ENCODE results near the gene DUSP22.

DUSP22 gene

DNA sequence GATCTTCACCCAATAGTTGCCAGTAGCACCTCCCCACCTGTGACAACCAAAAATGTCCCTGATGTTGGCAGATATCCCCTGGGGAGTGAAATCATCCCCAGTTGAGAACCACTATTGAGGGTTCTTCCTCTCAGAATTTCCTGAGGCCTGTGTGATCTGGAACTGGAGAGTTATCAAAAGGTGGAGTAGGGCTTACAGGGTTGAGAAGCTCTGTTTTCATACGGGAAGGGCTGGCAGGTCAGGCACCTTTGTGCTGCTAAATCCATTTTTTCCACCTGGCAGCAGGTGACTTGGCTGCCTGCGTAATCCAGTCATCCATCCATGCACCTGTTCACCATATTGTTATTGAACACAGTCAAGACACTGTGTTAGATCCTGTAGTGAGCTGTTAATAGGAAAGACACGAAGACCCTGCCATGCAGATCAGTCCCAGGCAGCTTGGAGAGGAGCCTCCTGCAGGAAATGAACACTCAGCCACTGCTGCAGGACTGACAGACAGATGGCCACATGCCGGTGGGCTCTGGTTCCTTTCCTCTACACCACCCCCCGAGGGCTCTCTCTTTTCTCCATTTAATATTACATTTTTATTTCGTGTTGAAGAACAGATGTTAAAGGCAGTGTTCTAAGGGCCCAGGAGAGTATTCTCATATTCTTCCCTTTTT lies 5.4 kb downstream of the DUSP22 start:
- no peak for DNase-seq

DNA sequence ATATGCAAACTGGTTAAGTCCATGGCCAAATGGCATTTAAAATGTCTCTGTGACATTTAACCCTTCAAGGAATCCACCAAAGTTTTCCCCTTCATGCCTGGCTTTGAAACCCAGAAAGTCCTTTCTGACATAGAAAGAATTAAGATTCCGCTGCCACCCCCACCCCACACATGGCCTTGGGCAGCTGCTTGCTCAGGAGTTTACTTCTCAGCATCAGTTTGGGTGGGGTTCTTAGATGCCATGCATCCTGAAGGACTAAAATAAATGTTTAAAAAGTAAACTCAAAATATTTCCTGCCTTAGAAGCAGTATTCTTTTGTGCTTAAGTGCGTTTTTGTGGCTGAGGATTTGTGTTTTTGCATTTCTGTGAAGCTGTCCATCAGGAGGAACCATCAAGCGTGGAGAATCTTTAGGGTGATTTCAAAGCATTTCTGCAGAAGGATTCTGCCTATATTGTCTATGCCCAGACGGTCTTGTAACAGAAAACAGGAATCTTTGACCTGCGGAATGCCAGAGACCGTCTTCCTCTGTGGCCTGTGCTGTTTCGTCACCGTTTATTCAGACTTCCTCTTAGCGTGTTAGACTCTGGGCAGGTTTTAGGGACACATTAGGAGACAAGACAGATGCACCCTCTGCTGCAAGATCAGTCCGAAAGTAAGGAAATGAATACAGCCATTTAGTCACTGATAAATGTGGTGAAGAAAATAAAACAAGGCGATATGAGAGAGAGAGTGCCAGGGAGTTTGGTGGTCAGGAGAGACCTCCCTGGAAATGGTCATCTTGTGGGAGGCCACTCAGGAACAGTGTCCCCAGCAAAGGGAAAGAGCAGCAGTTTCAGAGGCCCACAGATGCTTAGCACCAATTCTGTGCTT lies 6.2 kb downstream of the DUSP22 start:
- peak; percentile 87 for DNase-seq

DNA sequence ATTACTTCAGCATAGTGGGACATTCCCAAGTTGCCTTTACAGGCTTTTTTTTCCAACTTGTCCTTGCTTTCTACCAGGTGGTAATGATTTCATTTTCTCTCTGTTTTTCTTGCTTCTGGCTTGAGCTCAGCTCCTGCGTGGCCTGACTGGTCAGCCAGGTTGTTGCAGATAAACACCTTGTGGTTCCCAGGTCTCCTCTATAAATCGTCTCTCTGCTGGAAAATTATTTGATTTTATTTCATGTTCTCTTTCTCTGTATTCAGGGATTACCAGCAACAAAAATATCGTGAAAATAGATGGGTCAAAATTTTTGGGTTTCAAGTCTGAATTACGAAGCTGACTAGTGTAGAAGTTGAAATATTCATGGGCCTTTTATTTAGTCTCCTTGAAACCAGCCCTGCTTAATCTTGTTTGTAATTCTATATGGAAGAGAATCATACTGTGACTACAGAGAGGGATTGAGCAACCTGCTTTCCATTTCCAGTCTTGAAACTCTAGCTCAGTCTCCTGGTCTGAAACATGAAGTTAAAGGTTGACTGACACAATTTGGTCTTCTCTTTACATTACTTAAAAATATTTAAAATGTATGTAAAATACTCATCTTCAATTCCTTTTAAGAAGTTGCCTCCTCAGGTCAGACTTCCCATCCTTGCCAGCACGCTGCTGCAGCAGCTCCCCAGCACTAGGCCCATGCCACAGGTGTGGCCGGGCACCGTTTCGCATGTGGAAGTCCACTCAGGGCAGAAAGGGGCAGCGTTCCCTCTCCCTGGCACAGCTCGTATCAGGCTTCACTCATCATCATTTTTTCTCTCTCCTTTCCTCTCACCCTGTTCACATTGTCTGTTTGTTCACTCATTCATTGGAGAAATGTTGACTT lies 7.1 kb downstream of the DUSP22 start:
- DNase-seq, result peak; percentile 76

DNA sequence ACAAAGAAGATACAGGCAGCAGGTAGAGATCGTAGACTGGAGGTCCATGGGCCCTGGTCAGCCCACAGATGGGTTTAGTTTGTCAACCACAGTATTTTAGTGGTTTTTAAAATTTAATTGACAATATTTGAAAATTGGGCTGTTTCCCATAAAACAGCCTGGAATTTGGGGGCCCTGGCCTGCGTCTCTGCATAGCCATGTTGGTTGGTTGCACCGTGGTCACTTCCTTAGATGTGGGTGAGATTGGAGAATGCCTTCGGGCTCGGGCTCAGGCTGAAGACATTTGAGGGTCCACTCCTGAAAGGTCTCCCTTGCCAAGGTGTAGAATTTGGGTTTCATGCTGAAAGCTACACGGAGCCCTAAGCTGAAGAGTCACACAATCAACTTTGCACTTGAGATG lies 7.7 kb downstream of the DUSP22 start:
- DNase-seq, result no peak

DNA sequence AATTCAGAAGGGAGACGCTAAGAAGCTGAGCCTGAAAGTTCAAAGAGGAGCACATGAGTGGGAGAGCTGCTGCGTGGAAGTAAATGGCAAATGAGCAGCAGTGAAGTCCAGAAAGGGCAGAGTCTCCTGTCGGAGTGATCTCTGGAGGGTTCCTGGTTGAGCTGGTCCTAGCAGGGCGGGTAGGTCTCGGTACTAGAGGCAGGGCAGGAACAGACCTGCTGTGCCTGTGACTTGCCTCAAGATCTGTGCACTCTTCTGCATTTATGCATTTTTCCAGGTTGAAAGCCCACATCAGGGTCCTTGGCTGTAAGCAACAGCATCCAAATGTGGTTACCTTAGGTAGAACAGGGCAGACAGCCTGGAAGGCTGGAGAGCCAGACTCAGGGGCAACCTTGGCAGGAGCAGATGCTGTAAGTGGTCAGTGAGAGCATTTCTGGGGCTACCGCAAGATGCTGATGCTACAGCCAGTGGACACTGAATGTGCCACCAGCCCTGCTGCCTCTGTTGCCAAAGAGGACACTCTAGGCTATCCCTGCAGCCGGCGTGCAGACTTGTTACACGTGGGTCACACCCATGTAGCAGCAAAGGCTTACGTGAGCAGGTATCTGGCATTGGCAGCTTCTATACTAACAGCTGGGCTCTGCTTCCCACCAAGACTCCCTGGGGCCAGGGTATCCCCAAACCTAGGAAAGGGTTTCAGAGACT lies 8.4 kb downstream of the DUSP22 start:
- DNase-seq, result no peak

DNA sequence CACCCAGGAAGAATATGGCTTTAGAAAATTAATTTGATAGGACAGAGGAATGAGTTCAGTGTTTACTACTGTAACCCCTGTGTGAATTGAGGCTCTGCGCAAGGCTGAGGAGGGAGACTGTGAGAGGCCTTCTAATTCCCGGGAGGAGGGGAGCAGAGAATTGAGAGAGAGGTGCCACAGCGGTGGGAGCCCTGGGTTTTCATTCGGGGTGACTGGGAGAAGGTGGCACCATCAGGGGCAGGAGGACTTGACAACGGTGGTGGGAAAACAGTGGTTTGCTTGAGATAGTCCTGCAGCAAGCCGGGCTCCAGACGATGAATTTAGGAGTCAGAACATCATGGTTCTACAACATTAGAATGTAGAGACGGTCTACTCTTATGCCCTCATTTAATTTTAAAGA lies 9.2 kb downstream of the DUSP22 start:
- DNase-seq, result no peak

DNA sequence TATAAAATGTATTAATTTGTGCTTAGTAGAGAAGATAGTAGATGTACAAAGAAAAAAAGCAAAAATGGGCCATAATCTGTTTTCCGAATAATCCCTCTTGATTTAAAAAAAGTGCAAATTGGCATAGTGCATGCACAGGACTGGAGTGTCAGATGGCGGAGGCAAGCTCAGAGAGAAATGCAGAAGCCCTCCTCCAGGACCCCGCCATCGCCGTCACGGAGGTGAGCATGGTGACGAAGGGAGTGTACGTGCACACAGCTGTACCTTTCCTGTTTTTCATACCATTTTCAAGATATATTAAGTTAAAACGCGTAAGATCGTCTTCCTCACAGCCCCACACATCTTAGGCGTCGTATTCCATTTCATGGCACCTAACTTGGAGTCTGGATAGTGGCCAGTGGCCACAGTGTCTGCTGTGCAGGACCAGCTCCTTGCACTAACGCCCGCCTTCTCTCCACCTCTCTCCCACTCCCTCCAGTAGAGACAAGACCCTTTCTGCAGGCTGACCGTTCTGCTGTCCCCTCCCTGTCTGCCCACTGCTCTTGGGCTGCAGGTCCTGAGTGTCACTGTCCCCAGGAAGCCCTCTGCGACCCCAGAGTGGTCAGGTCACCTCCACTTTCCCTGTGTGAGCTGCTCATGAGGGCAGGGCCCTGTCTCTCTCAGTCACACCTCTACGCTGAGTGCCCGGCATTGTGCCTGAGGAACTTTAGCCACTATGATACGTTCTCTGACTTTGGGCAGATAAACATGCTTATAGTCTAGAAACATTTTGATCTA lies 9.8 kb downstream of the DUSP22 start:
- no peak for DNase-seq

DNA sequence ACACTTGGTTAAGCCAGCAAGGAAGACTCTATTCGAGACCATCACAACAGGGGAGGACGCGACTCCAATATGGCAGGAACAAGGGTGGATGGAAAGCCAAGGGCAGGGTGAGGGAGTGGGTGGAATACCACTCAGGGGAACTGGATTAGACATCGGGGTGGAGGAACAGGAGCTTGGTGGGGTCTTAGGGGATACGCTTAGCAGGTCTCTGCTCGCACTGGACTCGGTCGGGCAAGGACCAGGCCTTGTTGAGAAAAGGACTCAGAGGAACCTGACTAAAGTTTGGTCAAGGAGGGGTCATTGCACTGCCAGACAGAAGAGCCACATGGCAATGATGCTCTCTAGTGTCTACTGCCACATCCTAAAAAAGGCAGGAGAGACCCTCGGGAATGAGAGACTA lies 10.5 kb downstream of the DUSP22 start:
- DNase-seq, result no peak

DNA sequence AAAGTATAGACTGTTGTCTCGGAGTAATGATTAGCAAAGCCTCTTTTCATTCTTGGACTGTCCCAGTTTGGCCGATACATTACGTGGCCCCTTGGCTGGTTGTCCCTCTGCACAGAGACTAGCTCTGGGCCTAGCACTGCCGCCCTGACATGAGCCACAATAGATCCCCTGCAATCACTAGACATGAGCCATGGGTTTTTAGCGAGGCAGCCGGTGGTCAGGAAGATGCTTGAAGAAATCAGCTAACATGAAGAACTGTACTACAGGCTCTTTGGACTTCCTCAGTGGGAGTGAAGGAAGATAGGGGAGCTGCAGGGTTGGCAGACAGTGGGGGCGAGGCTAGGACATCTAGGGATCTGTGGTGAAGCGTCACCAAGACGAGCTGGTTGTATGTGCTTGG lies 11.0 kb downstream of the DUSP22 start:
- no peak for DNase-seq

DNA sequence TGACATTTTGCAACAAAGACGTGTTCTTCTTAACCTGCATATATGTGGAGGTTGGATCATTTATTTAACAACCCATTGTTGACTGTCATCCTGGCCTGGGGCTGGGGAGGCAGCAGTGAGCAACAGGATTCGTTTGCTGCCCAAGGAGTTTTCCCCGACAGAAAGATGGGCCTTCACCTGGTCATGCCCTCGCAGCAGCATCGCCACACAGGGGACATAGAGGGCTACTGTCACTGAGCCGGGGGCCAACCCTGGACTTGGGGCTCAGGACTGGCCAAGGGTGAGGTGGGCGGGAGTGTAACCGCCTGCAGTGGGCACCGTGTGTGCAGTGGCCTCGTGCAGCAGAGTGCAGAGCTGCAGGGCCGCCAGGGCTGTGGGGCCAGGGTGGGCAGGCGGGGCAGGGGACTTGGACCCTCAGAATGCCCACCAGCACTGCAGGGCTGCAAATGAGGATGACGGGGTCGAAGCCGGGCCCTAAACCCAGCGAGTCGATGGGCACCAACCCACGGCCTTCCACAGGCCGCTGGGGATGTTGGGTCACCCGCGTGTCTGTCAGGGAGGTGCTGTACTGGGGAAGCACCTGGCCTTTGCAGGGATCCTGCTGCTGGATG lies 11.8 kb downstream of the DUSP22 start:
- DNase-seq, result no peak

DNA sequence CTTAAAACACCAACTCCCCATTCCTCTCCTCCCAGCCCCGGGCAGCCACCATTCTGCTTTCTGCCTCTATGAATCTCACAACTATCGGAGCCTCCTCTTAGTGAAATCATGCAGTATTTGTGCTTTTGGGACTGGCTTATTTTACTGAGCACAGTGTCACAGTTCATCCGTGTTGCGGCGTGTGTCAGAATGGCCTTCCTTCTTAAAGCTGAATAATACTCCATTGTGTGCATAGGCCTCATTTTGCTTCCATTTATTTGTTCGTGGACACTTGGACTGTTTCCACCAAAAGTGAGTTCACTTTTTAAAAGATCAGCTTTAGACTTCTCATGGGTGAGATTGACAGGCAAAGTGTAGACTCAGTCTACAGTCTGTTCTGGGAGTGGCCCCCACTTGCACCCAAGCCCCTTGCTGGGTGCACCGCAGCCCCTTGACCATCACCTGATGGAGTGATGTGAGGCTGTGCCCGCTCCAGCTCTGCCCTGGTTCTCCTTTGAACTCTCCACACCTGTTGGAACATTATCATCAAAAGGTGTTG lies 12.6 kb downstream of the DUSP22 start:
- DNase-seq, result no peak

DNA sequence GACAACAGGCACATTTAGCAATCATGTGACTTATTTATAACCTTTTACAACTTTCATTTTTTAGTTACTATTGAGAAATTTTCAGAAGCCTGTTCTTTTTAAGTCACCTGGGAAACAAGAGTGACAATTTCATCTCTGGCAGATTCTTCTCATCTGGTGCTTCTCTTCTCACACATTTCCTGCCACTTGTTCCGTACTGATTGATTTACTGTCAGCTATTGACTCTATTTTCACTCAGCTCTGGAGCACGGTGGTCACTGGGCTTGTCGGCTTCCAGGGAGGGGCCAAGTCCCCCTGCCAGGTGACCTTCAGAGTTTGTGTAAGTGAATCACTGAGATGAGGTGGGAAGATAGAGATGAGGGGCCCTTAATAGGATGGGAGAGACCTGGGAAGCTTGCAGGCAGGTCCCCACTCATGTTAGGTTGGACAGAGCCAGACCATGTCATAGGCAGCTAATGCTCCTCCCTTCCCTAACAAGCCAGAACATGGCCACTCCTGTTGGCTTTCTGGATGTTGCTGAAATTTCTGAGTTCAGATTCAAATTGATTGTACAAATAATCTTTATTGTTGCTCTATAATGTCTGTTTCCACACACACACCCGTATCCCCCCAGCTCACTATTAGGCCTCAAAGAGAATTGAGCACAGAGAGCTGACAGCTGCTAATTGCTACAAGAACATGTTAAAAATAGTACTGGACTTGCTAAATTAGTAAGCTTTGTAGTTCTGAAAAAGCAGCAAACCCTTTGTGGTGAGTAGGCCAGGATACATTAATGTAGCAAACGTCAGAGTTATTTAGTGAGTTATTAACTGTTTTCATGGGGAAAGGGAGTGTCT lies 13.3 kb downstream of the DUSP22 start:
- DNase-seq, result no peak

DNA sequence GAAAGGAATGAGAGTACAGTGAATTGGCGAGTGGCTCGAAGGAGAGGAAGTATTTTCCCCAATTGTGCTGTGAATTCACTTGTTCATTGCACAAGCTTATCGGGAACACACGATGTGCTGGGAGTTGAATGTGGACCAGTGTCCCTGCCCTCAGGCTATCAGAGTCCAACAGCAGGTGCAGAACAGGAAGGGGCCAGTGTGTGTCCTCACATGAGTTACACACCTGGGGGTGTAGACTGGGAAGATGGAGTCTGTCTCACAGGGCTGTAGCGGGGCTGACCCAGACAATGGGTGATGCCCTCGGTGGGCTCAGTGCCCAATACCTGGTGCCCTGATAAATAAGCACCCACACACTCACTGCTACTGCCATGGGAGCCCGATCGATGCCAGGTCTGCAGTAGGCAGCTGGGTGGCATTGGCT lies 14.4 kb downstream of the DUSP22 start:
- DNase-seq, result no peak

DNA sequence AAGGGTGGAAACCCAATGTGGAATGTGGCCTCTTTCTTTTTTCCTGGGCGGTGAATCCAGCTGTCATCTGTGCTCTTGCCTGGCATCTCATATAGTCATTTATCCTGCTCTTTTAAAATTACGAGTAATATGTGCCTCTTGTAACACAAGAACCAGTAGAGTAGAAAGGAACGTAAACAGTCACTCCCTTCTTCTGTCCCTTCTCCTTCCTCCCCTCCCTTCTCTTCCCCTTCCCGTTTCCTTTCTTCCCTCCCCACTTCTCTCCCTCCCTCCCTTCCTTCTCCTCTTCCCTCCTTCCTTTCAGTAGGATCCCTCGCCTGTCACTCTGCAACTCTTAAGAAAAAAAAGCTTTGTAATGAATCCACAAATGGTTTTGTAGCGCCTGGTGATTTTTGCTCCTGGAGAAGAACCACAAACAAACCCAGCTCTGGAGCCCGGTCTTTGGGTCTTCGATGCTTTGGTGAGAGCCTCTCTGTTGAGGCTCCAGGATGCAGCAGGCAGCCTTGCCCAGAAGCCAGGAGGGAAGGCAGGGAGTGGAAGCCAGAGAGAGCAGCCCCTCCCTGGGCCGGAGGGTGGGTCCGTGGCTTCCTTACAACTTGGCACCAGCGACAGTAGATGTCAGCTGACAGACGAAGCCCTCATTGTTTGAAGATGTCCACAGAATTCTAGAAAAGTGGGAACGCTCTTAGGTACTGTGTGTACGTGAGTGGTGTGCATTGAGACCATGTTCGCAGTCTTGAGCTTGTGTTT lies 15.0 kb downstream of the DUSP22 start:
- no peak for DNase-seq

DNA sequence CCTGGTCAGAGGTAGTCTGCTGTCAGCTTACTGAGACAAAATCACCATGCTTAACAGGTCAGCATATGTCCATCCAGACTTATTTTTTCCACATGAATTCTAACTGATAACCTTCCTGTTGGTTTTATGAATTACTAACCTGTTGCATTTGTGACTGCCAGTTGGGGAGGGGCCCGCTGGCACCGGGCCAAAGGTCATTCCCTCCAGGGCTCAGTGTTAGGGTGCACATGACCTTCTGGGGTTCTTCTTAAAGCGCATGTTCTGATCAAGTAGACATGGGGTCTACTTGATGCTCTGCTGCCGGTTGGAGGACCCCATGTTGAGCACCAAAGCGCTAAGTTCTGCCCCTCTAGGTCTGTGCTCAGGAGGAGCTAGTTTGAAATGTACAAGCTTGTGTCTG lies 15.6 kb downstream of the DUSP22 start:
- no peak for DNase-seq

DNA sequence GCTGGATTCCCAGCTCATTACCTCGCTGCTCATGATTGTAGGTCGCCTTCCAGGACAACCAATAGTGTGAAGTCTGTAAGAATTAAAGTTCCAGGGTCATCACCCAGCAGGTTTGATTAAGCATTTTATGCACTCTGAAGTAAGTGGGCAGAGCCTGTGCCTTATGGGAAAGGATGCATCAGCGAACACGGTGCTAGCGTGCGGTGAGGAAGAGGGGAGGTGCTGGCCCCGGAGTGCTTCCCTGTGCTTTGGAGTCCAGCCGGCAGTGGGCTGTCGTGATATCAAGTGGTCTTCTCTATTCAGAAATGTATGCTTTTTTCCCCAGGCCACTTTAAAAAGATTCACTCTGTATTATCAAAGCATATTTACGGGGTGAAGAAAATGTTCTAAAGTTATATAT lies 16.0 kb downstream of the DUSP22 start:
- no peak for DNase-seq

DNA sequence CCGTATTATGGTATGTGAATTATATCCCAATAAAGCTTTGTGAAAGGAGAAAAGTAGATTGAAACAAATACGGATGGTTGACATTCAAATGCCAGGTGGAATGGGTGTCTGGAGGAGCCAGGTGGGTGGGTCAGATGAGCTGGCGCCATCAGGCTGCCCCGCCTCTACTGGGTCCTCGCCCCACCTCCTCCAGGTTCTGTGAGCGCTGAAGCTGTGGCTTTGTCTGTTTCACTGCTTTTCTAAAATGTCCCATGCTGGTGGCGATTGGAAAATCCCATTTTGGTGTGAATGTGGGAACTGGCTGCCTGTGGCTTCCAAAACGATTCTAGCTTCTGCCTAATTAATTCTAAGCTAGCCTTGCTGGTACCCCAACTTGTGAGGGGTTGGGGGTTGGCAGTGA lies 16.5 kb downstream of the DUSP22 start:
- no peak for DNase-seq

DNA sequence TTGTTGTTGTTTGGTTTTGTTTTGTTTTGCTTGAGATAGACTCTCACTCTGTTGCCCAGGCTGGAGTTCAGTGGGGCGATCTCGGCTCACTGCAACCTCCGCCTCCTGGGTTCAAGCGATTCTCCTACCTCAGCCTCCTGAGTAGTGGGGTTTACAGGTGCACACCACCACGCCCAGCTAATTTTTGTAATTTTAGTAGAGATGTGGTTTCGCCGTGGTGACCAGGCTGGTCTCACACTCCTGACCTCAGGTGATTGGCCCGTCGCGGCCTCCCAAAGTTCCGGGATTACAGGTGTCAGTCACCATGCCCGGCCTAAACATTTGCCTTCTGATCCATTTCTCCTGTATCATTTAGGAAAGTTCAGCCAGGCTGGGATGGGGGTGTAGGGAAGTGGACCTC lies 17.7 kb downstream of the DUSP22 start:
- DNase-seq, result no peak

DNA sequence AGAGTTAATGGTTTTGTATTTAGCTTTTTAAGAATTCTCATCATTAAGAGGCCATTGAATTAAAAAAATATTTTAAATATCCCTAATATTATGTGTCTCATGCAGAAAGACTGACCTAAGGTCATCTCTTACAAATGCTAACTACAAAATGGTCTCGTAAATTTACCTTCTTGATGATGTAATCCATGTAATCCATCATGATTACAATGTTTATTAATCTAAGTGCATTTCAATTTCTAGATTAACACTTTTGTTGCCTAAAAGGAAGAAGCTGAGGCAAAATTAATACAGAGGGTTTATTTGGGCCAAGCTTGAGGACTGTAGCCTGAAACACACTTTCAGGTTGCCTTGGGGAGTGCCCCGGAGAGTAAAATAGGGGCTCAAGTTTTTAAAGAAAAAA lies 18.4 kb downstream of the DUSP22 start:
- no peak for DNase-seq

Measured in suppressor macrophage treated with lipopolysaccharide for 4 hours (primary cell).